ENCODE data around the gene GATAD2A.

GATAD2A gene

DNA sequence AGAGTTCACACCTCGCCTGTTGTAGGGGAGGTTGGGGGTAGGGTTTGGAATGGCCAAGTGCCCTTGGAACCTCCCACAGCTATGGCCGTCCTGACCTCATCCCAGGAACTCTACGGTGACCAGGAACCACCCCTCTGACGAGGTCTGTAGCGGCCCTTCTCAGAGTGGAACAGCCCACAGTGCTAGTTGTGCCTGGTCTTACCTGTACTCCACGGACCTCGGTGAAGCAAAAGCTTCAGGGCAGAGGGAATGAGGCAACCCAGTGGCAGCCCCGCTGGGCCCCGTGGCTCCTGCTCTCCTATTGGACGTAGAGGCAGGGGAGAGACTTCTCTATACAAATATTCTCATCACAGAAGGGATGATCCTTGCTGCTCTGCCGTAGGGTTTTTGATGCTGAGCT lies 102.7 kb downstream of the GATAD2A start:
- no peak for DNase-seq (ENCODE audit: low read depth)
- TF ChIP-seq, protein P1, sequence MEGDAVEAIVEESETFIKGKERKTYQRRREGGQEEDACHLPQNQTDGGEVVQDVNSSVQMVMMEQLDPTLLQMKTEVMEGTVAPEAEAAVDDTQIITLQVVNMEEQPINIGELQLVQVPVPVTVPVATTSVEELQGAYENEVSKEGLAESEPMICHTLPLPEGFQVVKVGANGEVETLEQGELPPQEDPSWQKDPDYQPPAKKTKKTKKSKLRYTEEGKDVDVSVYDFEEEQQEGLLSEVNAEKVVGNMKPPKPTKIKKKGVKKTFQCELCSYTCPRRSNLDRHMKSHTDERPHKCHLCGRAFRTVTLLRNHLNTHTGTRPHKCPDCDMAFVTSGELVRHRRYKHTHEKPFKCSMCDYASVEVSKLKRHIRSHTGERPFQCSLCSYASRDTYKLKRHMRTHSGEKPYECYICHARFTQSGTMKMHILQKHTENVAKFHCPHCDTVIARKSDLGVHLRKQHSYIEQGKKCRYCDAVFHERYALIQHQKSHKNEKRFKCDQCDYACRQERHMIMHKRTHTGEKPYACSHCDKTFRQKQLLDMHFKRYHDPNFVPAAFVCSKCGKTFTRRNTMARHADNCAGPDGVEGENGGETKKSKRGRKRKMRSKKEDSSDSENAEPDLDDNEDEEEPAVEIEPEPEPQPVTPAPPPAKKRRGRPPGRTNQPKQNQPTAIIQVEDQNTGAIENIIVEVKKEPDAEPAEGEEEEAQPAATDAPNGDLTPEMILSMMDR (conservative IDR thresholded peaks at IDR 0.05; ENCODE audit: low read depth, low read length) = no peak
- no peak overlapping the region for H3K4me3 ChIP-seq (ENCODE audit: low read depth, low read length)

DNA sequence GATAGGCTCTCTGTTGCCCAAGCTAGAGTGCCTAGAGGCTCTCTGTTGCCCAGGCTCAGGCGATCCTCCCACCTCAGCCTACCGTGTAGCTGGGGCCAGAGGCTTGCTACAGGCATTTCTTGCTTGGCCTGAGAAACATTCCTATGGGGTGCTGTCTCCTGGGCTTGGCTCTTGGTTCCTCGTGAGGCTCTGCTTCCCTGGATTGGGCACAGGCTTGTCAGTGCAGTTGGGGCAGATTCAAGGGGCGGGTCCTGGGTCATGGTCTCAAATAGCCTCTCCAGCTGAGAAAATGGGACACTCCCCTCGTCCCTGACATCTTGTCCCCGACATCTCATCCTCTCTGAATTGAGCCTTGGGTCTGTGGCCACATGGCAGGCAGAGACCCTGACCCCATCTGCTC lies 105.0 kb downstream of the GATAD2A start:
- TF ChIP-seq, protein P1 (conservative IDR thresholded peaks at IDR 0.05; ENCODE audit: low read depth, low read length) = no peak
- H3K4me3 ChIP-seq (ENCODE audit: low read depth, low read length) = no peak overlapping the region
- DNase-seq (ENCODE audit: low read depth) = no peak

DNA sequence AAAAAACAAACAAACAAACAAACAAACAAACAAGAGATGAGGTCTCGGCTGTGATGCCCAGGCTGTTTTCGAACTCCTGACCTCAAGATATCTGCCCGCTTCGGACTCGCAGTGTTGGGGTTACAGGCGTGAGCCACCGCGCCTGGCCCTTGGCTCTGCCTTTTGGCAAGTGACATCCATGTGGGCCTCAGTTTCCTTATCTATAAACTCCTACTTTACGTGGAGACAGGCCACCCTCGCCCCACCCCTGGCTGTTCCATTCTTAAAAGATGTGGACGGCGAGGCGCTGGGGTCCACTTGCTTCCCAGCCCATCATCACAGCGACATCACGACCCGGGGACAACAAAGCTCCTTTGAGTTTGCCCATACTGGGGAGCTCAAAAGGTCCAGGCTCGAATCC lies 108.2 kb downstream of the GATAD2A start:
- DNase-seq (ENCODE audit: low read depth) = no peak
- H3K4me3 ChIP-seq (ENCODE audit: low read depth, low read length) = no peak overlapping the region
- TF ChIP-seq, protein P1 (conservative IDR thresholded peaks at IDR 0.05; ENCODE audit: low read depth, low read length) = no peak

DNA sequence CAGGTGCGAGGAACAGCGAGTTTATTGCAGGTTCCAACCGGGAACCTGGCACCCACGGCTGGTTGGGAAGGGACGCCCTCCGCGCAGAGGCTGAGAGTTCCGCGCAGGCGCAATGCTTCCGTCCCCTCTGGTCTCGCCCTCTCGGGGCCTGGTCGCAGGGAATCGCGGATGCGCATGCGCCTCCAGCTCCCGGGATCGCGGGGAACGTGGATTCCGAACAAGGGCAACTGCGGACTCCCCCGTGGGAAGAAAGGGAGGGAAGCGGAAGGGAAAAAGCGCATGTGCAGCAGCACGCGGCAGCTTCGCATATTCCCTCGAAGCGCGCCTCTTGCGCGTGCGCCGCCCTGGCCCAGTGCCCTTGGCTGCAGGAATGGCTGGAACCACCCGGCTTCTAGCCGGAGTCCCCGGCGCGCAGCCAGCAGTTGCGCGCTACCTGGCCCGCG lies 108.8 kb downstream of the GATAD2A start:
- TF ChIP-seq, protein P1 (conservative IDR thresholded peaks at IDR 0.05; ENCODE audit: low read depth, low read length) = no peak
- peak; percentile 75 for DNase-seq (ENCODE audit: low read depth)
- H3K4me3 ChIP-seq (ENCODE audit: low read depth, low read length) = peak overlapping the region; percentile 42

DNA sequence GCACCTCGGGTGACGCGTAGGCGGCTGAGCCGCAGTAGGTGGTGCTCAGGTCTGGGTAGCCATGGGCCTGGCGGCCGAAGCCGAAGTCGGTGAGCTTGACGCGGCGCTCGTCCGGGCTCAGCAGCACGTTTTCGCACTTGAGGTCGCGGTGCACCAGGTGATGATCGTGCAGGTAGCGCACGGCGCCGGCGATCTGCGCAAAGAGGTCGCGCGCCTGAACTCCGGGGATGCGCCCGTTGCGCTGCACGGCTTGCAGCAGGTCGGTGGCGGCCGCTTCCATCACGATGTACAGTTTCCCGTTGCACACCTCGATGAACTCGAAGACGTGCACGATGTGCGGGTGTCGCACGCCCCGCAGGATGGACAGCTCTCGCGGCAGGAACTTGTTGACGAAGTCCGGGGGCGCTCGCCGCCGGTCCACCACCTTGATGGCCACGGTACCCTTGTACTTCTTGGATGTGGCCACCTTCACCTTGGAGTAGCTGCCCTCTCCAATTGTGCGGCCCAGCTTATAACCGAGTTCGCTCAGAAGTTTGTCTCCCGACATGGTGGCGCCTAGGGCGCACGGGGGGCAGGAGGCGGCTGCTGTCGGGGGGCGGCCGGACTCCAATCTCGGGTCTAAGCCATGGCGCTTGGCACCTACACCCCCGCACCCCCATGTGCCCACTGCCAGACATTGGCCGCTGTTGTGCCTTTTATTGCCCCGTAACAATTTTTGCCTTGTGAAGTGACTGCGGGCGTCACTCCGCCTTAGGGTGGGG lies 109.6 kb downstream of the GATAD2A start, which contains the start of gene TSSK6:
TSS of gene TSSK6 (minus strand) at position 668 of the 761 bp plus-strand sequence. CDS start at position 547, 121 bp downstream.
- H3K4me3 ChIP-seq (ENCODE audit: low read depth, low read length) = peak within 1 kb of the TSS; percentile 64
- TF ChIP-seq, protein P1 (conservative IDR thresholded peaks at IDR 0.05; ENCODE audit: low read depth, low read length) = no peak
- no peak for DNase-seq (ENCODE audit: low read depth)

DNA sequence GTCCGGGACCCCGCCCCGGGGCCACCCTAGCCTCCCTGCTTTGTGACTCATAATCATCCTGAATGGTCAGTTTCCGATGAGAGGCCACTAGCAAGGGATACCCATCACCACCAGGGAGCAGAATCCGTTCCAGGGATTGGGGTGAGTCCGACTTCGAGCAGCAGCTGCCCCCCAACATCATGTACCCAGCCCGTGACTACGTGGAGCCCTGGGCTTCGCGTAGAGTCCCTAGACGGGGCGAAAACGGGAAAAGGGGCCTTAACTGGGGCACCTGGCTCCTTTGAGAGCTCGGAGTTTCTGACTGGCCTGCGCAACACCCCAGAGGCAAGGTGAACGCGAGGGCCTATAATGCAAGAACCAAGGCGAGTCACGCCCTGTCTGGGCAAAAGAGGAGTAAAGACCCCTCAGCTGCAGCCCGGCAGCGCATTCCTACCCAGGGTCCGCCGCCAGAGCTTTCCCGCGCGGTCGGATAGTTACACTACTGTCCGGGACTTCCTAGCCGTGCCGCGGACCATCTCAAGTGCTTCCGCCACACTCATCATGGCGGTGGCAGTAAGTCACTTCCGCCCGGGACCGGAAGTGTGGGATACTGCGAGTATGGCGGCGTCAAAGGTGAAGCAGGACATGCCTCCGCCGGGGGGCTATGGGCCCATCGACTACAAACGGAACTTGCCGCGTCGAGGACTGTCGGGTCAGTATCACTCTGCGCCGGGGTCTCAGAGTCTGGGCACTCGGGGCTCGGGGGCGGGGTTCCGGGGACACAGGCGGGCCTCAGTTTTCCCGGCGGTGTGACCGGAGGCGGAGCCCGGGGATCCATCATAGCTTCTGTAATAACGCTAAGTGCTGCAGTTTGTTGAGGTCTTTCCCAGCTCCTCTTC lies 110.4 kb downstream of the GATAD2A start, which contains the start of gene NDUFA13:
TSS of gene NDUFA13 (plus strand) at position 584 of the 878 bp plus-strand sequence. CDS start at position 598, 14 bp downstream.
- DNase-seq (ENCODE audit: low read depth) = peak; percentile 94
- TF ChIP-seq, protein P1 (conservative IDR thresholded peaks at IDR 0.05; ENCODE audit: low read depth, low read length) = peak; percentile 39
- H3K4me3 ChIP-seq (ENCODE audit: low read depth, low read length) = peak within 1 kb of the TSS; percentile 64

All from choroid plexus epithelial cell (primary cell).